ENCODE results near the gene BEST4.
A peak's percentile ranks its signal among the peaks of the same experiment; 100 is the strongest.

BEST4 gene

GRCh38 chr1:44788120-44788860 is at the start of gene BEST4:
Gene BEST4 (minus strand): TSS chr1:44788170. CDS start chr1:44787705, 465 bp downstream.
- H3K4me3 ChIP-seq (replicated peaks; ENCODE audit: low read depth, low read length), result no peak within 1 kb of the TSS
- no peak for DNase-seq (ENCODE audit: low read depth)
- TF ChIP-seq CTCF (IDR thresholded peaks at IDR 0.05; ENCODE audit: low read length, missing control alignments), result no peak

GRCh38 chr1:44835738-44836675 is 48.0 kb upstream of the BEST4 start:
- peak; percentile 91 for DNase-seq (ENCODE audit: low read depth)
- peak; percentile 96 for TF ChIP-seq CTCF (IDR thresholded peaks at IDR 0.05; ENCODE audit: low read length, missing control alignments)
- H3K4me3 ChIP-seq (replicated peaks; ENCODE audit: low read depth, low read length), result no peak overlapping the region

GRCh38 chr1:44834328-44834727 is 46.4 kb upstream of the BEST4 start:
- DNase-seq (ENCODE audit: low read depth), result no peak
- no peak for TF ChIP-seq CTCF (IDR thresholded peaks at IDR 0.05; ENCODE audit: low read length, missing control alignments)
- no peak overlapping the region for H3K4me3 ChIP-seq (replicated peaks; ENCODE audit: low read depth, low read length)

- TF ChIP-seq CTCF (IDR thresholded peaks at IDR 0.05; ENCODE audit: low read length, missing control alignments), result no peak
- no peak overlapping the region for H3K4me3 ChIP-seq (replicated peaks; ENCODE audit: low read depth, low read length)
- no peak for DNase-seq (ENCODE audit: low read depth)
Measured at GRCh38 chr1:44832056-44832705, 44.2 kb upstream of the BEST4 start.

- DNase-seq (ENCODE audit: low read depth), result no peak
- H3K4me3 ChIP-seq (replicated peaks; ENCODE audit: low read depth, low read length), result no peak overlapping the region
- no peak for TF ChIP-seq CTCF (IDR thresholded peaks at IDR 0.05; ENCODE audit: low read length, missing control alignments)
Measured at GRCh38 chr1:44831516-44831915, 43.5 kb upstream of the BEST4 start.

- no peak for TF ChIP-seq CTCF (IDR thresholded peaks at IDR 0.05; ENCODE audit: low read length, missing control alignments)
- DNase-seq (ENCODE audit: low read depth), result no peak
Measured at GRCh38 chr1:44830900-44831304, 42.9 kb upstream of the BEST4 start.

More at GRCh38 chr1:44830900-44831304, 42.9 kb upstream of the BEST4 start:
- no peak overlapping the region for H3K4me3 ChIP-seq (replicated peaks; ENCODE audit: low read depth, low read length)
